ENCODE measurements around the gene PBX3. TPM values are rescaled to one million over a fixed set of nuclear protein-coding genes. Genes with fewer than 3 reads are reported as not detected.

The PBX3 gene
- total RNA-seq, 1 experiment from 2014 or later = 46.0 TPM

DNA sequence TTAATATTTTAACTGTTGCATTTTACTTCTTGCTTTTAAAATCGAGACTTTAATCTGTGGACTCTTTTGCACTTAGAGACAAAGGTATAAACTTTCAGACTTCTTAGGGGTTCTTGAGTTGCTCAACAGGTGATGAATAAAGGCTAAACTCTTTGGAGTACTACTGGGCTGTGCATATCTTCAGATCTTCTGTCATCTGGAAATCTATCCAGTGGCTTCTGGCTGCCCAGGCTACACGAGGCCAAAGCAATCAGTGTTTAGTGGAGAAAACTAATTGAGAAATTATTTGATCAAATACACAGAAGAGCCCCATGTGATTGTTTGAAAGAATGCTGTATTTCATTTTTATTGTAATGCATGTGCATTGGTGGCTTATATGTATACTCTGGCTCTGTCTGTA, 146.1 kb downstream of the PBX3 start:
- no peak overlapping the region for H2AK5ac ChIP-seq (ENCODE audit: insufficient read length, low read length)
- H3K4me3 Mint-ChIP-seq = no peak overlapping the region
- H3K9ac ChIP-seq (ENCODE audit: extremely low read depth, insufficient read length, low read length) = no peak overlapping the region
- H4K20me1 ChIP-seq (ENCODE audit: control insufficient read depth, insufficient read depth, insufficient read length) = no peaks in the 10 kb centered on the region
- TF ChIP-seq, protein P1, sequence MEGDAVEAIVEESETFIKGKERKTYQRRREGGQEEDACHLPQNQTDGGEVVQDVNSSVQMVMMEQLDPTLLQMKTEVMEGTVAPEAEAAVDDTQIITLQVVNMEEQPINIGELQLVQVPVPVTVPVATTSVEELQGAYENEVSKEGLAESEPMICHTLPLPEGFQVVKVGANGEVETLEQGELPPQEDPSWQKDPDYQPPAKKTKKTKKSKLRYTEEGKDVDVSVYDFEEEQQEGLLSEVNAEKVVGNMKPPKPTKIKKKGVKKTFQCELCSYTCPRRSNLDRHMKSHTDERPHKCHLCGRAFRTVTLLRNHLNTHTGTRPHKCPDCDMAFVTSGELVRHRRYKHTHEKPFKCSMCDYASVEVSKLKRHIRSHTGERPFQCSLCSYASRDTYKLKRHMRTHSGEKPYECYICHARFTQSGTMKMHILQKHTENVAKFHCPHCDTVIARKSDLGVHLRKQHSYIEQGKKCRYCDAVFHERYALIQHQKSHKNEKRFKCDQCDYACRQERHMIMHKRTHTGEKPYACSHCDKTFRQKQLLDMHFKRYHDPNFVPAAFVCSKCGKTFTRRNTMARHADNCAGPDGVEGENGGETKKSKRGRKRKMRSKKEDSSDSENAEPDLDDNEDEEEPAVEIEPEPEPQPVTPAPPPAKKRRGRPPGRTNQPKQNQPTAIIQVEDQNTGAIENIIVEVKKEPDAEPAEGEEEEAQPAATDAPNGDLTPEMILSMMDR (conservative IDR thresholded peaks at IDR 0.05) = no peak
- H3K14ac ChIP-seq (ENCODE audit: insufficient read depth, low read length) = no peak overlapping the region
- H4K5ac ChIP-seq (ENCODE audit: insufficient read length, low read depth, low read length) = no peak overlapping the region
- no peak overlapping the region for H3T11ph ChIP-seq (ENCODE audit: low read length)
- WGBS (ENCODE audit: extremely low coverage, insufficient read length, low lambda C conversion rate) = no CpG with 5 or more reads among the region's 2 CpGs
- H3K23ac ChIP-seq (ENCODE audit: insufficient read length, low read depth, low read length) = no peak overlapping the region
- H3K79me2 ChIP-seq (ENCODE audit: insufficient read depth, low read length) = peaks cover 2% of the 10 kb centered on the region; the same call in 1 of the 2 replicates
- H3K4me1 ChIP-seq (ENCODE audit: insufficient read depth, low read length) = peaks cover 2% of the 10 kb centered on the region; the same call in 1 of the 2 replicates
- no peak overlapping the region for H2BK15ac ChIP-seq (ENCODE audit: low read depth, low read length)
- no peaks in the 10 kb centered on the region for H3K79me1 ChIP-seq (ENCODE audit: insufficient read depth, low read depth, low read length, poor library complexity, severe bottlenecking)
- H4K8ac ChIP-seq (replicated peaks; ENCODE audit: insufficient read length, low read depth, low read length) = no peak overlapping the region
- H3K36me3 Mint-ChIP-seq (ENCODE audit: insufficient read depth in 1 of 3, low read depth in 3 of 3) = no peaks in the 10 kb centered on the region
- H3K27me3 Mint-ChIP-seq (ENCODE audit: low read depth) = no peaks in the 10 kb centered on the region
- no peak overlapping the region for H4K91ac ChIP-seq (ENCODE audit: insufficient read length, low read depth, low read length)
- no peaks in the 10 kb centered on the region for H3K27me3 ChIP-seq (ENCODE audit: insufficient read depth, low read length)
- no peaks in the 10 kb centered on the region for H3K9me3 ChIP-seq (ENCODE audit: control insufficient read depth, low read depth, low read length)
- no peak overlapping the region for H3K27ac ChIP-seq (ENCODE audit: insufficient read length, low read depth, low read length)
- H2BK120ac ChIP-seq (ENCODE audit: low read depth, low read length, poor library complexity, severe bottlenecking) = no peak overlapping the region
- no peak overlapping the region for H3K4ac ChIP-seq (ENCODE audit: low read depth, low read length)
- no peaks in the 10 kb centered on the region for H3K9me3 Mint-ChIP-seq
- no peak overlapping the region for H2AFZ ChIP-seq (ENCODE audit: low read length)
- peaks cover 58 to 65% of the 10 kb centered on the region in 2 experiments for H3K4me1 Mint-ChIP-seq
- H2BK5ac ChIP-seq (ENCODE audit: insufficient read length, low read length) = no peak overlapping the region
- no peak for DNase-seq
- H3K27ac Mint-ChIP-seq = no peak overlapping the region
- no peak overlapping the region for H2BK20ac ChIP-seq (ENCODE audit: low read depth, low read length, poor library complexity, severe bottlenecking)
- no peak overlapping the region for H3K18ac ChIP-seq (ENCODE audit: insufficient read length, low read depth, low read length)
- no peak overlapping the region for H2BK12ac ChIP-seq (ENCODE audit: insufficient read length, low read depth, low read length)
- peaks cover 6% of the 10 kb centered on the region for H3K23me2 ChIP-seq (ENCODE audit: insufficient read length, low read depth, low read length, poor library complexity, severe bottlenecking)
- no peak overlapping the region for H3K4me2 ChIP-seq (ENCODE audit: insufficient read depth, insufficient read length, low read length)
- no peak overlapping the region for H3K56ac ChIP-seq (ENCODE audit: insufficient read length, low read depth, low read length)
